Measurements from ENCODE around the gene GARNL3.

- no peak for TF ChIP-seq CTCF (conservative IDR thresholded peaks at IDR 0.05; ENCODE audit: low read depth in 2 of 2)
- no peak for TF ChIP-seq POLR2AphosphoS5 (IDR thresholded peaks at IDR 0.05; ENCODE audit: low read depth)
- TF ChIP-seq, protein P1, sequence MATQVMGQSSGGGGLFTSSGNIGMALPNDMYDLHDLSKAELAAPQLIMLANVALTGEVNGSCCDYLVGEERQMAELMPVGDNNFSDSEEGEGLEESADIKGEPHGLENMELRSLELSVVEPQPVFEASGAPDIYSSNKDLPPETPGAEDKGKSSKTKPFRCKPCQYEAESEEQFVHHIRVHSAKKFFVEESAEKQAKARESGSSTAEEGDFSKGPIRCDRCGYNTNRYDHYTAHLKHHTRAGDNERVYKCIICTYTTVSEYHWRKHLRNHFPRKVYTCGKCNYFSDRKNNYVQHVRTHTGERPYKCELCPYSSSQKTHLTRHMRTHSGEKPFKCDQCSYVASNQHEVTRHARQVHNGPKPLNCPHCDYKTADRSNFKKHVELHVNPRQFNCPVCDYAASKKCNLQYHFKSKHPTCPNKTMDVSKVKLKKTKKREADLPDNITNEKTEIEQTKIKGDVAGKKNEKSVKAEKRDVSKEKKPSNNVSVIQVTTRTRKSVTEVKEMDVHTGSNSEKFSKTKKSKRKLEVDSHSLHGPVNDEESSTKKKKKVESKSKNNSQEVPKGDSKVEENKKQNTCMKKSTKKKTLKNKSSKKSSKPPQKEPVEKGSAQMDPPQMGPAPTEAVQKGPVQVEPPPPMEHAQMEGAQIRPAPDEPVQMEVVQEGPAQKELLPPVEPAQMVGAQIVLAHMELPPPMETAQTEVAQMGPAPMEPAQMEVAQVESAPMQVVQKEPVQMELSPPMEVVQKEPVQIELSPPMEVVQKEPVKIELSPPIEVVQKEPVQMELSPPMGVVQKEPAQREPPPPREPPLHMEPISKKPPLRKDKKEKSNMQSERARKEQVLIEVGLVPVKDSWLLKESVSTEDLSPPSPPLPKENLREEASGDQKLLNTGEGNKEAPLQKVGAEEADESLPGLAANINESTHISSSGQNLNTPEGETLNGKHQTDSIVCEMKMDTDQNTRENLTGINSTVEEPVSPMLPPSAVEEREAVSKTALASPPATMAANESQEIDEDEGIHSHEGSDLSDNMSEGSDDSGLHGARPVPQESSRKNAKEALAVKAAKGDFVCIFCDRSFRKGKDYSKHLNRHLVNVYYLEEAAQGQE (IDR thresholded peaks at IDR 0.05; ENCODE audit: unreplicated experiment) = no peak
- peak; percentile 36 for TF ChIP-seq EZH2 (IDR thresholded peaks at IDR 0.05; ENCODE audit: low read depth, unreplicated experiment)
- no peak for TF ChIP-seq NANOG (IDR thresholded peaks at IDR 0.05; ENCODE audit: borderline replicate concordance)
Observed at GRCh38 chr9:127225801-127226625, 38.6 kb upstream of the GARNL3 start.
